Skeletal muscle tissue (tissue), 4 donors: Measurements from ENCODE around the gene DCHS1. TPM values are rescaled to one million over a fixed set of nuclear protein-coding genes. Genes with fewer than 3 reads are reported as not detected.

Source experiments
- H3K27ac ChIP-seq: one replicate; pipeline ENCODE4 v1.7.0; 2013; ENCODE audit warnings: mild to moderate bottlenecking, low read depth, low read length, inconsistent platforms
- H3K27me3 ChIP-seq, 3 donors: one replicate each; pipeline ENCODE4 v1.7.0; 2013; ENCODE audit warnings: low read length in 3 of 3; ENCODE audit not compliant: control insufficient read depth in 3 of 3, insufficient read depth in 3 of 3
- H3K36me3 ChIP-seq, 3 donors: one replicate each; pipeline ENCODE4 v1.7.0; 2013; ENCODE audit warnings: low read length in 3 of 3; ENCODE audit not compliant: control insufficient read depth in 3 of 3, insufficient read depth in 3 of 3
- H3K4me1 ChIP-seq, 3 donors: one replicate each; pipeline ENCODE4 v1.7.0; 2013; ENCODE audit warnings: low read length in 3 of 3, mild to moderate bottlenecking in 3 of 3; ENCODE audit not compliant: control insufficient read depth in 3 of 3, insufficient read depth in 3 of 3
- H3K4me3 ChIP-seq, 3 donors: one replicate each; pipeline ENCODE4 v1.7.0; 2013; ENCODE audit warnings: low read length in 3 of 3
- H3K9ac ChIP-seq, 3 donors: one replicate each; pipeline ENCODE4 v1.7.0; 2013; ENCODE audit warnings: low read length in 3 of 3, mild to moderate bottlenecking in 3 of 3, moderate library complexity in 2 of 3, low read depth in 1 of 3
- H3K9me3 ChIP-seq, 3 donors: one replicate each; pipeline ENCODE4 v1.7.0; 2013; ENCODE audit warnings: low read length in 3 of 3; ENCODE audit not compliant: control insufficient read depth in 3 of 3
- total RNA-seq: library from RNA; depleted of rRNA; stranded (reverse); fragments of >200 nt; gene quantifications from one replicate; pipeline ENCODE4 v1.2.3, GENCODE V29; 2014
- donor health status: Osteomylitis.

The DCHS1 gene
- total RNA-seq, 1 donor from 2014 or later, result 39.1 TPM

DNA sequence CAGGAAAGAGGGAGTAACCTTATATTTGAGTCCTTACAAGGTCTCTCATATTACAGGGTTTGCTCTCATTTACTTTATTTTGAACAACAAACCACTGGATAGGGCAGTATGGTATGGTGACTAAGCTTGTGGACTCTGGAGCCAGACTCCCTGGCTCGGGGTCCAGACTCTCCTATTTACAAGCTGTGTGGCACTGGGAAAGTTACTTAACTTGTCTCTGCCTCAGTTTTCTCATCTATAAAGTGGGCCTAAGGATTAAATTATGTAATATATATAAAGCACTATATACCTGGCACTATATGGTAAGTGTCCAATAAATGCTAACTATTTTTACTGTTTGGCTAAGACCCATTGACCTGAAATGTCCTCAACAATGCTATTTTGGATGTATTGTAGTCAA lies 1.7 kb upstream of the DCHS1 start:
- Histone ChIP-seq H3K9ac (no peak overlapping the region), H3K4me3 (no peak overlapping the region), H3K4me1 (peaks cover 3 to 19% (median 11%) of the 10 kb centered on the region in 3 donors), H3K36me3 (no peaks in the 10 kb centered on the region), H3K9me3 (no peaks in the 10 kb centered on the region), H3K27ac (no peak overlapping the region), H3K27me3 (peaks cover 10 to 35% (median 22%) of the 10 kb centered on the region in 3 donors)

DNA sequence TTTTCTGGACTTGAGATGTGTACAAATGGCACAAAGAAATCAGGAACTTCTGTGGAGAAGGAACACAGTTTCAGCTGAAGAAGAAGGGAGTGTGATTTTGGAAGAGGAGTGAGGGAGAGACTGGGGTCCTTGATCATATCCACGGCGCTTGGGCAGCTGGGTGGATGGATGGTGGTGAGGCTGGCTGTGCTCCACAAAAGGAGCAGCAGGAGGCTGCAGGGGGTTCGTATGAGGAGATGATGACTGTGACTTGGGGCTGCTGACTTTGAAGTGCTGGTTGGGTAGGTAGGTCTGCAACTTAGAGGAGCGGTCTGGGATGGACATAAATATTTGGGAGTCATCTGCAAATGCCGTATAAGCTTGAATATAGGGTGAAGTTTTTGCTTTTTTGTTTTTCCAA lies 1.3 kb upstream of the DCHS1 start:
- peaks cover 10 to 35% (median 22%) of the 10 kb centered on the region in 3 donors for H3K27me3 ChIP-seq
- H3K9me3 ChIP-seq, result no peaks in the 10 kb centered on the region
- H3K4me1 ChIP-seq, result peaks cover 3 to 19% (median 11%) of the 10 kb centered on the region in 3 donors
- H3K4me3 ChIP-seq, result no peak overlapping the region
- no peak overlapping the region for H3K27ac ChIP-seq
- no peaks in the 10 kb centered on the region for H3K36me3 ChIP-seq
- peak overlapping the region in 1 of 3 donors; percentile 10 for H3K9ac ChIP-seq

DNA sequence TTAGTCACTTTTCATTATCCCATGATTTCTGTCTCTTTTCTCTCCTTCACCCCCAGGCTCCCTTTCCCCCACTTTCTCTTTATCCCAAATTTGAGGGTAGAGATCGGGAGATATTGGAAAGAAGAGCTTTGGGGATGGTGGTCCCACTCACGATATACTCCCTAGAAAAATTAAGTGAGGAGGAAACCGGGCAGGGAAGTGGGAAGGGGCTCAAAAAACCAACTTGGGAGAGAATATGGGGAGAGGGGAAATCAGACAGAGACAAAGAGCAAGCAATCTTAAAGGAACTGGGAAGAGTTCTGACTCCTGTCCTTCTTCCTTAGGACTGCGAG lies 941 bp upstream of the DCHS1 start:
- H3K4me1 ChIP-seq, result peaks cover 3 to 19% (median 11%) of the 10 kb centered on the region in 3 donors
- peak overlapping the region in 1 of 3 donors; percentile 55 for H3K9ac ChIP-seq
- H3K4me3 ChIP-seq, result no peak overlapping the region
- H3K27me3 ChIP-seq, result peaks cover 10 to 35% (median 22%) of the 10 kb centered on the region in 3 donors
- peak overlapping the region; percentile 64 for H3K27ac ChIP-seq
- H3K9me3 ChIP-seq, result no peaks in the 10 kb centered on the region
- no peaks in the 10 kb centered on the region for H3K36me3 ChIP-seq

DNA sequence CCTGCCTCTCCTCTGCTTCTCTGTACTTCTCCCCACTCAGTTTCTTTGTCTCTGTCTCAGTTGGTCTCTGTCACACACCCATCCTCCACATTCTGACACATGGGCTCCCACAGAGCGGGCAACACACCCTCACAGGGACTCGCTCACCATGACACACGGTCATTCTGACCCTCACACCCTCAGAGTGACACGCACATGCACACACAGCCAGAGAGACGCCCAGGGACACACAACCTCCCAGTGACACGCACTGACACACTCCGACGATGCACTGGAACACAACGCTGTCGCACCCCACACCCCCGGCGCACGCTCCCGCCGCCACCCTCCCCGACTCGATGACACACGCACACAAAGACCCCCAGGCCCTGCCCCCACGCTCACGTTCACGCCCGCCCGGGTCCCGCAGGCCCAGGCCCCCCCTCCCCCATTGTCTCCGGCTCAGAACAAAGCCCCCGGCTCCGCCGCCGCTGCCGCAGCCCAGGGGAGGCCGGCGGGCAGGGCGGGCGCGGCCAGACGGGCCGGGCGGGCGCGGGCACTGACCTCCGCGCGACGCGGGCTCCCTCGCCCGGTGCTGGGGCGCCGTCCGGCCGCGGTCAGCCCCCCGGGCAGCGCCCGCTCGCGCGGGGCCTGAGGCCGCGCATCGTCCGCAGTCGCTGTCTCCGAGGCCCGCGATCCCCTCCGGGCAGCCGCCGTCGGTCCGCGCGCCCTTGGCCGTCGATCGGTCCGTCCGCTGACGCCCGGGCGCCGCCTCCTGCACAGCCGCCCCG lies 404 bp downstream of the DCHS1 start:
- Histone ChIP-seq H3K9ac (peak overlapping the region in 2 of 3 donors; percentile 46 to 70), H3K4me1 (peaks cover 3 to 19% (median 11%) of the 10 kb centered on the region in 3 donors), H3K27me3 (peaks cover 10 to 35% (median 24%) of the 10 kb centered on the region in 3 donors), H3K9me3 (no peaks in the 10 kb centered on the region), H3K27ac (peak overlapping the region; percentile 51), H3K36me3 (no peaks in the 10 kb centered on the region), H3K4me3 (peak overlapping the region; percentile 57 to 66 (median 65))

DNA sequence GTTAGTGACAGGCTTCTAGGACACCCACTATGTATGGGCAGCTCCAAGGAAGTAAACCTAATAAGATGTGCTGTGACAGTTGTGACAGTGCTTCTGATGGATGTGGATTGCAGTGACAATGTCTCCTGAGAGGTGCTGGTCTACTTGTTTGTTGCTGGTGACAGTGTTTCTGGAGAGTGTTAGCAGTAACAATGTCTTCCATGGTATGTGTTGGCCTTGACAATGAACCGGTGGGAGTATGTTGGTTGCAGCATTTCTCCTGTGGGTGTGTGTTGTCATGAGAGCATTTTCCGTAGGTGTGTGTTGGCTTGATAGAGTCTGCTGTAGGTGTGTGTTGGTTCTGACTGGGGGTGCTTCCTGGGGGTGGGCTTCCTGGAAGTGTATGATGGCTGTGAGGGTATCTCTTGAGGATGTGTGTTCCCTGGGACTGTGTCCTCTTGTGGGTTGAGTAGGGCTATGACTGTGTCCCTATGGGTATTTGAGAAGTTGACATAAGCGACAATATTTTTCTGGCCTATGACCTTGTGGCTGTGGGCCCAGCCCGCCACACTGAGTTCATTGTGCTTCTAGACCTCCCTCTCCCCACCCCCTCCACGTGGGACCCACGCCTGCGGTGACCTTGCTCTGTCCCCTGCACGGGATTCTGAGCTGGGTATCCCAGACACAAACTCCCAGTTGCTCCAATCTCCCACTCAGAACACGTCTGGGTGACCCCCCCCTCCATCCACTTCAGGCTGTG lies 1.2 kb downstream of the DCHS1 start:
- H3K27me3 ChIP-seq, result peaks cover 10 to 35% (median 26%) of the 10 kb centered on the region in 3 donors
- H3K4me1 ChIP-seq, result peaks cover 3 to 19% (median 11%) of the 10 kb centered on the region in 3 donors
- no peaks in the 10 kb centered on the region for H3K36me3 ChIP-seq
- peak overlapping the region; percentile 51 for H3K27ac ChIP-seq
- no peaks in the 10 kb centered on the region for H3K9me3 ChIP-seq
- H3K4me3 ChIP-seq, result peak overlapping the region; percentile 57 to 66 (median 65)
- no peak overlapping the region for H3K9ac ChIP-seq

DNA sequence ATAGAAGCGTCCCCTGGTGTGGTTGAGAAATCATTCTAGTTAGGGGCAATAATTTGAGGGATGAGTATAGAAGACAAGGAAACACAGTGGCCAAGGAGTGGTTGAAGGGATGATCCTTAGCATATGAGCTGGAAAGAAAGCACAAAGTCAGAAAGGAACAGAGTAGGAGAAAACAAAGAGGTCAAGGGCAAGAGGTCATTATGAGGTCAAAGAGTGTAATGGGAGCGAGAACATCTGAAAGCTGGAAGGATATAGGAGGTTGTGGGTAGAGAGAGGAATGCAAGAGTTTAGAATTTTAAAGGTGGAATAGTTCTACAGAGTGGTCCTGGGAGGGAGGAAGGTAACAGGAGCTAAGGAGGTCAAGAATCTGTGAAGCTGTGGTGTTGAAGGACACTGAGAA lies 2.0 kb downstream of the DCHS1 start:
- Histone ChIP-seq H3K9ac (no peak overlapping the region), H3K9me3 (no peaks in the 10 kb centered on the region), H3K27me3 (peaks cover 10 to 35% (median 26%) of the 10 kb centered on the region in 3 donors), H3K4me1 (peaks cover 6 to 19% (median 12%) of the 10 kb centered on the region in 3 donors), H3K36me3 (no peaks in the 10 kb centered on the region), H3K4me3 (no peak overlapping the region), H3K27ac (no peak overlapping the region)

DNA sequence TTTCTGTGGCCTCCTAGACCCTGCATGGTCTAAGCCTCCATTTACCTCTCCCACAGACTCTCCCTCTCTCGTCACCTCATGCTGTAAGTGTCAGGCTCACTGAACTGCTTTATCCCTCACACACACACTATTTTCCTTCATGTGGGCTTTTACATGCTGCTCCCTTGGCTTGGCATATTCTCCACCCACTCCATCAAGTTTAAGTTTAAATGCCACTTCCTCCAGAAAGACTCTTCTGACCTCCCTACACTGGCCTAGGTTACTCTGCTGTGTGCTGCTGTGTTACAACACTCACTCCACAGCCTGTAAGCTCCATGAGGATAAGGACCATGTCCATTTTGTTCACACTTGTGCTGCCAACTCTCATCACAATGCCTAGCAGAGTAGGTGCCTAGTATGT lies 2.5 kb downstream of the DCHS1 start:
- H3K4me1 ChIP-seq, result peaks cover 11 to 24% (median 17%) of the 10 kb centered on the region in 3 donors
- no peak overlapping the region for H3K9ac ChIP-seq
- no peak overlapping the region for H3K27ac ChIP-seq
- peaks cover 10 to 35% (median 26%) of the 10 kb centered on the region in 3 donors for H3K27me3 ChIP-seq
- H3K9me3 ChIP-seq, result no peaks in the 10 kb centered on the region
- H3K4me3 ChIP-seq, result no peak overlapping the region
- no peaks in the 10 kb centered on the region for H3K36me3 ChIP-seq

DNA sequence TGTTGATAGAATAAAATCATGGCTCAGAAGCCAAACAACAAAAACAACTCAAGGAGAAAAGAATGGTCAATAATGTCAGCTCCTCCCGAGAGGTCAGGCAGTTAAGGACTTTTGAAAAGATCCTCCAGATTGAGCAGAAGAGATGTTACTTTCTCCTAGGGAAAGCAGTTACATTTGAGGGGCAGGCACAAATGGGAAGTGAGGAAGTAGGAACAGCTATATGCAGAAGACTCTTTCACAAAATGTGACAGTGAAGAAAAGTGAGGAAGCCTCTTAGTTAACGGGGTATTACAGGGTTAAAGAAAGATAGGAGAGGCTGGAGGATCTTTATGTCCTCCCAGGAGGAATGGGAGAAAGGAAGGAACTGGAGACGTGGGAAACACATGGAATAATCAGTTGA lies 3.4 kb downstream of the DCHS1 start:
- Histone ChIP-seq H3K9me3 (no peaks in the 10 kb centered on the region), H3K9ac (no peak overlapping the region), H3K36me3 (no peaks in the 10 kb centered on the region), H3K27ac (no peak overlapping the region), H3K4me1 (peaks cover 19 to 33% (median 24%) of the 10 kb centered on the region in 3 donors), H3K27me3 (peaks cover 10 to 29% (median 23%) of the 10 kb centered on the region in 3 donors), H3K4me3 (no peak overlapping the region)

DNA sequence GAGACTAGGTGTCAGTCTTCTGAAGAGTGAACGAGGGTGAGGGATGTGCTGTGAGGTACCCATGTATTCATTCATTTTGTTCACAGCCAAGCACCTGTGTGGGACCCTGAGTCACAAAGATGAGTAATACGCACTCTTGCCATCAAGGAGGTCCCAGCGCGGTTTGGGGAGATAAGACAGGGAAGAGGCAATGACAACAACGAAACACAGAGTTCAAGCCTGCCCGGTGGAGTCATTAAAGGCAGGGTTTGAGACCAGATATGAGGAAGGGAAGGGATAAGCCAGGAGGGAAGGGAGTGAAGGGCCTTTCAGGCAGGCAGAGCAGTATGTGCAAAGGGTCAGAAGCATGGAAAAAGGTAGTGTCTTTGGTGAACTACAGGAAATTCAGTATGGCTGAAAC lies 4.6 kb downstream of the DCHS1 start:
- Histone ChIP-seq H3K36me3 (no peaks in the 10 kb centered on the region), H3K27me3 (peaks cover 4 to 26% (median 18%) of the 10 kb centered on the region in 3 donors), H3K9me3 (no peaks in the 10 kb centered on the region), H3K4me1 (peaks cover 30 to 45% (median 31%) of the 10 kb centered on the region in 3 donors), H3K4me3 (no peak overlapping the region), H3K27ac (no peak overlapping the region), H3K9ac (no peak overlapping the region)

DNA sequence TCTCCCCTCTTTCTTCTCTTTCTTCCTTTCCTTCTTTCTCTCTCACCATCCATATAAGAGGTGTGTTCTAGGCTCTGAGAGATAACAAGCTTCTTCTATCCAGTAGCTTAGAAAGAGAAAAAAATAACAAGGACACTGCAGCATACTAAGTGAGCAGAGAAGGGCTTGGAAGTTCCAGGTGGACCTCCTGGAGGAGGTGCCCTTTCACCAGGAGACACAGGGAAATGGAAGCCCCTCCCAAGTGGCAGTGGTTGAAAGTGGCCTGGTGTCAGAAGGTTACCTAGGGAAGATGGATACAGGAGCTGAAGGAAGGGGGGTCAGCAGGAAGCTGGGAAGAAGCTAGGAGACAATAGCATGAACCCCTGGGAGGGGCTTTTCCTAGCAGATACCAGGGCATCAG lies 5.5 kb downstream of the DCHS1 start:
- Histone ChIP-seq H3K9me3 (no peaks in the 10 kb centered on the region), H3K27ac (no peak overlapping the region), H3K9ac (no peak overlapping the region), H3K36me3 (no peaks in the 10 kb centered on the region), H3K4me1 (peaks cover 35 to 52% (median 39%) of the 10 kb centered on the region in 3 donors), H3K4me3 (no peak overlapping the region), H3K27me3 (peaks cover 2 to 25% (median 16%) of the 10 kb centered on the region in 3 donors)
